GM23338 (cell line): ENCODE data around the gene MRNIP. TPM values are rescaled to one million over a fixed set of nuclear protein-coding genes. Genes with fewer than 3 reads are reported as not detected.
A peak's percentile ranks its signal among the peaks of the same experiment; 100 is the strongest.

Experiments used
- ATAC-seq: fragments of 200-7000 bp; cut with Tn5 transposase; 3 replicates; pipeline ENCODE4 v1.9.1; 2020
- DNase-seq: peaks from one replicate; pipeline ENCODE4 v3.0.0-alpha.2; 2015; ENCODE audit warnings: low spot score
- H2AFZ ChIP-seq: fragments of 200-600 bp; sonication (generic); 2 replicates; pipeline ENCODE4 v1.8.0; 2016; ENCODE audit warnings: antibody characterized with exemption, mild to moderate bottlenecking, moderate library complexity
- H3F3A ChIP-seq: fragments of 200-600 bp; sonication (generic); replicated peaks from 2 replicates; pipeline ENCODE4 v1.8.0; 2017; ENCODE audit warnings: antibody characterized with exemption, mixed run types, low read depth
- H3K27ac ChIP-seq: fragments of 200-600 bp; sonication (generic); 2 replicates; pipeline ENCODE4 v1.6.1; 2016; ENCODE audit warnings: low read depth
- H3K27me3 ChIP-seq: fragments of 200-600 bp; sonication (generic); 2 replicates; pipeline ENCODE4 v1.8.0; 2016; ENCODE audit warnings: mild to moderate bottlenecking, mixed run types, moderate library complexity; ENCODE audit not compliant: insufficient read depth
- H3K36me3 ChIP-seq: fragments of 200-600 bp; sonication (generic); 2 replicates; pipeline ENCODE4 v1.8.0; 2016; ENCODE audit warnings: mild to moderate bottlenecking; ENCODE audit not compliant: insufficient read depth
- H3K4me1 ChIP-seq: fragments of 200-600 bp; sonication (generic); 2 replicates; pipeline ENCODE4 v1.8.0; 2016; ENCODE audit warnings: mild to moderate bottlenecking, moderate library complexity; ENCODE audit not compliant: insufficient read depth
- H3K4me2 ChIP-seq: fragments of 200-600 bp; sonication (generic); 2 replicates; pipeline ENCODE4 v1.7.1; 2017; ENCODE audit warnings: mixed run types
- H3K4me3 ChIP-seq: fragments of 200-600 bp; sonication (generic); 2 replicates; pipeline ENCODE4 v1.6.1; 2016; ENCODE audit warnings: mixed run types
- H3K79me2 ChIP-seq: fragments of 200-600 bp; sonication (generic); replicated peaks from 2 replicates; pipeline ENCODE4 v1.8.0; 2017; ENCODE audit warnings: mild to moderate bottlenecking; ENCODE audit not compliant: insufficient read depth
- H3K9me2 ChIP-seq: fragments of 200-600 bp; sonication (generic); 2 replicates; pipeline ENCODE4 v1.8.0; 2017; ENCODE audit not compliant: insufficient read depth
- H4K20me1 ChIP-seq: fragments of 200-600 bp; sonication (generic); replicated peaks from 2 replicates; pipeline ENCODE4 v1.8.0; 2017; ENCODE audit warnings: mild to moderate bottlenecking; ENCODE audit not compliant: insufficient read depth
- H3K27ac Mint-ChIP-seq: 2 replicates; pipeline ENCODE4 v1.8.0; 2020; ENCODE audit warnings: inconsistent platforms, mild to moderate bottlenecking, moderate library complexity, mixed read lengths
- H3K27me3 Mint-ChIP-seq: 3 replicates; pipeline ENCODE4 v1.8.0; 2022; ENCODE audit warnings: low read depth, mild to moderate bottlenecking, moderate library complexity, mixed read lengths, inconsistent platforms; ENCODE audit not compliant: insufficient read depth, poor library complexity
- H3K36me3 Mint-ChIP-seq: 3 replicates; pipeline ENCODE4 v1.8.0; 2021; ENCODE audit warnings: low read depth, mild to moderate bottlenecking, inconsistent platforms, moderate library complexity, mixed read lengths
- H3K4me1 Mint-ChIP-seq: 3 replicates; pipeline ENCODE4 v1.8.0; 2020; ENCODE audit warnings: mild to moderate bottlenecking, inconsistent platforms, mixed read lengths
- H3K4me3 Mint-ChIP-seq: 3 replicates; pipeline ENCODE4 v1.8.0; 2021; ENCODE audit warnings: moderate library complexity, mild to moderate bottlenecking, inconsistent platforms, mixed read lengths
- H3K9me3 Mint-ChIP-seq: 3 replicates; pipeline ENCODE4 v1.8.0; 2020; ENCODE audit warnings: moderate library complexity, mild to moderate bottlenecking, inconsistent platforms, mixed read lengths
- CREB1 ChIP-seq: fragments of 250-450 bp; sonication (Bioruptor Pico); IDR thresholded peaks from 2 replicates; pipeline ENCODE4 v1.5.0; 2020; ENCODE audit warnings: low read depth, mild to moderate bottlenecking, moderate library complexity
- CTCF ChIP-seq, 2 experiments: fragments of 200-600 bp in 1 of 2; sonication (generic) in 1 of 2; conservative IDR thresholded peaks; 2 replicates each; pipeline versions ENCODE4 v1.5.1 to v1.6.1; 2016 to 2017; ENCODE audit warnings: antibody characterized with exemption in 2 of 2, low read depth in 2 of 2, mild to moderate bottlenecking in 2 of 2, moderate library complexity in 1 of 2
- EZH2 ChIP-seq: fragments of 200-600 bp; sonication (generic); IDR thresholded peaks from one replicate; pipeline ENCODE4 v1.8.0; 2017; ENCODE audit warnings: antibody characterized with exemption, mild to moderate bottlenecking, low read depth; ENCODE audit not compliant: unreplicated experiment
- EZH2phosphoT487 ChIP-seq: fragments of 200-600 bp; sonication (generic); IDR thresholded peaks from one replicate; pipeline ENCODE4 v1.8.1; 2018; ENCODE audit warnings: antibody characterized with exemption; ENCODE audit not compliant: unreplicated experiment
- JUNB ChIP-seq: IDR thresholded peaks from one replicate; pipeline ENCODE4 v1.6.1; 2016; ENCODE audit warnings: antibody characterized with exemption; ENCODE audit not compliant: unreplicated experiment
- NANOG ChIP-seq: IDR thresholded peaks from 2 replicates; pipeline ENCODE4 v1.6.1; 2016; ENCODE audit warnings: antibody characterized with exemption, borderline replicate concordance
- POLR2AphosphoS5 ChIP-seq: IDR thresholded peaks from 2 replicates; pipeline ENCODE4 v1.6.1; 2016; ENCODE audit warnings: antibody characterized with exemption, low read depth
- STAT1 ChIP-seq: IDR thresholded peaks from one replicate; pipeline ENCODE4 v1.6.1; 2016; ENCODE audit warnings: antibody characterized with exemption; ENCODE audit not compliant: unreplicated experiment
- ZNF114 ChIP-seq: fragments of 250-450 bp; sonication (Bioruptor Pico); IDR thresholded peaks from 2 replicates; pipeline ENCODE4 v1.5.0; 2020; ENCODE audit warnings: mild to moderate bottlenecking, moderate library complexity
- ZNF331 ChIP-seq: fragments of 250-450 bp; sonication (Bioruptor Pico); IDR thresholded peaks from 2 replicates; pipeline ENCODE4 v1.5.0; 2020; ENCODE audit warnings: low read depth, mild to moderate bottlenecking, moderate library complexity
- ZNF462 ChIP-seq: fragments of 250-450 bp; sonication (Bioruptor Pico); IDR thresholded peaks from 2 replicates; pipeline ENCODE4 v1.5.0; 2020; ENCODE audit warnings: mild to moderate bottlenecking, moderate library complexity
- polyA plus RNA-seq: library from polyadenylated mRNA; unstranded; fragments of >200 nt; fragmentation: Nextera tagmentation; extraction: Ambion mirVana; gene quantifications from 2 replicates; pipeline ENCODE4 v1.2.1, GENCODE V29; 2016
- total RNA-seq: library from RNA; depleted of rRNA; stranded (reverse); fragments of >200 nt; shearing (Covaris generic); gene quantifications from 2 replicates; pipeline ENCODE4 v1.2.3, GENCODE V29; 2014
- TF ChIP-seq, protein P1 (sequence below): IDR thresholded peaks from 2 replicates; pipeline ENCODE4 v1.6.1; 2016; ENCODE audit warnings: antibody characterized with exemption
- TF ChIP-seq, protein P2 (sequence below): IDR thresholded peaks from one replicate; pipeline ENCODE4 v1.6.1; 2018; ENCODE audit warnings: antibody characterized with exemption; ENCODE audit not compliant: unreplicated experiment

MRNIP gene
- total and polyA plus RNA-seq, 2 experiments from 2014 or later: 18.2 to 34.4 TPM

- Histone ChIP-seq H3K79me2 (peaks cover 21% of the 10 kb centered on the region), H3K4me2 (peak overlapping the region; percentile 83), H4K20me1 (peaks cover 11% of the 10 kb centered on the region), H3K4me3 (peak overlapping the region; percentile 51), H3K9me2 (no peaks in the 10 kb centered on the region), H3F3A (peaks cover 28% of the 10 kb centered on the region), H3K27ac (no peak overlapping the region), H3K36me3 (peaks cover 4% of the 10 kb centered on the region; the same call in 1 of the 2 replicates), H3K27me3 (peaks cover 12% of the 10 kb centered on the region; the same call in 1 of the 2 replicates), H3K4me1 (peaks cover 33% of the 10 kb centered on the region), H2AFZ (no peak overlapping the region; the same call in 1 of the 2 replicates)
- Mint-ChIP-seq H3K27me3 (peaks cover 34% of the 10 kb centered on the region), H3K4me3 (peak overlapping the region; percentile 64), H3K36me3 (peaks cover 32% of the 10 kb centered on the region), H3K27ac (no peak overlapping the region), H3K4me1 (peaks cover 37% of the 10 kb centered on the region), H3K9me3 (no peaks in the 10 kb centered on the region)
- TF ChIP-seq CTCF (conservative IDR thresholded peaks at IDR 0.05; ENCODE audit: low read depth in 2 of 2): no peak
- no peak for TF ChIP-seq NANOG
- TF ChIP-seq, protein P1, sequence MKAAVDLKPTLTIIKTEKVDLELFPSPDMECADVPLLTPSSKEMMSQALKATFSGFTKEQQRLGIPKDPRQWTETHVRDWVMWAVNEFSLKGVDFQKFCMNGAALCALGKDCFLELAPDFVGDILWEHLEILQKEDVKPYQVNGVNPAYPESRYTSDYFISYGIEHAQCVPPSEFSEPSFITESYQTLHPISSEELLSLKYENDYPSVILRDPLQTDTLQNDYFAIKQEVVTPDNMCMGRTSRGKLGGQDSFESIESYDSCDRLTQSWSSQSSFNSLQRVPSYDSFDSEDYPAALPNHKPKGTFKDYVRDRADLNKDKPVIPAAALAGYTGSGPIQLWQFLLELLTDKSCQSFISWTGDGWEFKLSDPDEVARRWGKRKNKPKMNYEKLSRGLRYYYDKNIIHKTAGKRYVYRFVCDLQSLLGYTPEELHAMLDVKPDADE: 0 out of 2 replicates have a peak, but pooled peaks have one; percentile 36
- no peak for TF ChIP-seq EZH2phosphoT487
- no peak for TF ChIP-seq ZNF331 (CRISPR knock-in tag)
- no peak for TF ChIP-seq JUNB
- TF ChIP-seq ZNF462: no peak
- no peak for TF ChIP-seq ZNF114 (CRISPR knock-in tag)
- TF ChIP-seq CREB1 (CRISPR knock-in tag): peak; percentile 81
- TF ChIP-seq, protein P2, sequence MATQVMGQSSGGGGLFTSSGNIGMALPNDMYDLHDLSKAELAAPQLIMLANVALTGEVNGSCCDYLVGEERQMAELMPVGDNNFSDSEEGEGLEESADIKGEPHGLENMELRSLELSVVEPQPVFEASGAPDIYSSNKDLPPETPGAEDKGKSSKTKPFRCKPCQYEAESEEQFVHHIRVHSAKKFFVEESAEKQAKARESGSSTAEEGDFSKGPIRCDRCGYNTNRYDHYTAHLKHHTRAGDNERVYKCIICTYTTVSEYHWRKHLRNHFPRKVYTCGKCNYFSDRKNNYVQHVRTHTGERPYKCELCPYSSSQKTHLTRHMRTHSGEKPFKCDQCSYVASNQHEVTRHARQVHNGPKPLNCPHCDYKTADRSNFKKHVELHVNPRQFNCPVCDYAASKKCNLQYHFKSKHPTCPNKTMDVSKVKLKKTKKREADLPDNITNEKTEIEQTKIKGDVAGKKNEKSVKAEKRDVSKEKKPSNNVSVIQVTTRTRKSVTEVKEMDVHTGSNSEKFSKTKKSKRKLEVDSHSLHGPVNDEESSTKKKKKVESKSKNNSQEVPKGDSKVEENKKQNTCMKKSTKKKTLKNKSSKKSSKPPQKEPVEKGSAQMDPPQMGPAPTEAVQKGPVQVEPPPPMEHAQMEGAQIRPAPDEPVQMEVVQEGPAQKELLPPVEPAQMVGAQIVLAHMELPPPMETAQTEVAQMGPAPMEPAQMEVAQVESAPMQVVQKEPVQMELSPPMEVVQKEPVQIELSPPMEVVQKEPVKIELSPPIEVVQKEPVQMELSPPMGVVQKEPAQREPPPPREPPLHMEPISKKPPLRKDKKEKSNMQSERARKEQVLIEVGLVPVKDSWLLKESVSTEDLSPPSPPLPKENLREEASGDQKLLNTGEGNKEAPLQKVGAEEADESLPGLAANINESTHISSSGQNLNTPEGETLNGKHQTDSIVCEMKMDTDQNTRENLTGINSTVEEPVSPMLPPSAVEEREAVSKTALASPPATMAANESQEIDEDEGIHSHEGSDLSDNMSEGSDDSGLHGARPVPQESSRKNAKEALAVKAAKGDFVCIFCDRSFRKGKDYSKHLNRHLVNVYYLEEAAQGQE: no peak
- TF ChIP-seq POLR2AphosphoS5: peak; percentile 52
- TF ChIP-seq EZH2: no peak
- TF ChIP-seq STAT1: no peak
- DNase-seq: peak; percentile 85
- peak; percentile 19 for ATAC-seq
These were observed 39.8 kb downstream of the MRNIP start for GRCh38 chr5:179818746-179819295.
